AG10803 (cell line): ENCODE data around the gene SLC9A9.
A peak's percentile ranks its signal among the peaks of the same experiment; 100 is the strongest.

Experiments
- DNase-seq: peaks from one replicate; pipeline ENCODE4 v3.0.0; 2010; ENCODE audit warnings: low read depth
- H3K4me3 ChIP-seq: 2 replicates; pipeline ENCODE4 v1.5.1; 2011; ENCODE audit warnings: mild to moderate bottlenecking, low read length, control low read depth
- CTCF ChIP-seq: conservative IDR thresholded peaks from 2 replicates; pipeline ENCODE4 v1.5.1; 2011; ENCODE audit warnings: mild to moderate bottlenecking, low read length, control low read depth, inconsistent platforms

SLC9A9 gene

DNA sequence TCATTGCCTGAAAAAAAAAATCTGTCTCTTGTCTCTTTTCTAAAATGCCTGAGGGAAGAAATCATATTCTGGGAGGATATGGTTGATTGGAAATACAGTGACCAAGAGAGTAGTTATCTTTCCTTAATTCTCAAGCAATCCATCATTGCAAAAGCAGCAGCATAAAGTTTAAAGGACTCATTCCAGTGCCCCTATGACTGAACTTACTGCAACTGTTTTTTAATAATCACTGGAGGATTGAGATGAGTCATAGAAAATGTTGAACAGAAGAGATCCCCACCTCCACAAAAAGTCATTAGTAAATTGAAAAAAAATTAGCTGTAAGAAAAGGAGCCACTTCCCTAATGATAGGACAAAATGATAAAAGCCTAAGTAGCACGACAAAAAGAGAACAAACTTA, 121.5 kb downstream of the SLC9A9 start:
- TF ChIP-seq CTCF = no peak
- no peak overlapping the region for H3K4me3 ChIP-seq
- DNase-seq = no peak

DNA sequence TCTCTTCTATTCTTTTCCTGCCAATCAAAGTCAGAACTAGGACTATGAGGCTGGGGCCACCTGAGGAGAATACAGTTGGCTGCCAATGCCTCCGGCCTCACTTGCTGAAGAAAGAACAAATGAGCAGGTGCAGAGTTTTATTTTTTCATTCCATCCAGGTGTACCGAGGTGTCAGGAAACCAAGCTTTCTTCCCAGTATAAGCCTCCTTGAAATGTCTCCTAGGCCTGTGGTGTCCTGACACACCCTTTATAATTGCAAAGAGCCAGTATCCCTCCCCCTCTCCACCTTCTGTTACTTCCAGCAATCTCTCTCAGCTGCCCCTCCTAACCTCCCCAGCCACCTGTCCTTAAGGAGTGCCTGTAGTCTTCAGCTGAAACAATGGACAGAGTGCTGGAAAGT, 127.9 kb downstream of the SLC9A9 start:
- no peak overlapping the region for H3K4me3 ChIP-seq
- no peak for TF ChIP-seq CTCF
- DNase-seq = no peak

GRCh38 chr3:143718463-143718862, 129.8 kb downstream of the SLC9A9 start:
- no peak for DNase-seq
- TF ChIP-seq CTCF = no peak
- no peak overlapping the region for H3K4me3 ChIP-seq

DNA sequence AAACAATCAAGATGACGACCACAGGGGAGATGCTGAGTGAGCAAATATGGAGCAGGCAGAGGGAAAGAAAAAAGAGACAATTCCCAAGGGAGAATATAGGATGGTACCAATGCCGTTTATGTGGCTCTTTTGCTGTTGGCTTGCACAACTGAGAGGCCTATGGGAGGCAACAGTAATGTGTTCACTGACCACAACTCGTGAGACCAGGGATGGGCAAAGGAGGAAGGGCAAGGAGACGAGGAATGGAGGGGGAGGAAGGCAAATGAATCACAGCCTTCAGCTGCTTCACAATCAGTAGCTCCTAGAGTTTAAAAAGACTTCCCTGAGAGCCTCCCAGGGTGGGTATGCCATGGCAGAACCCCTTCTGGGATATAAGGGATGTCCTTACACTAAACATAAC, 131.5 kb downstream of the SLC9A9 start:
- H3K4me3 ChIP-seq = no peak overlapping the region
- no peak for DNase-seq
- TF ChIP-seq CTCF = no peak

GRCh38 chr3:143712522-143712921, 135.7 kb downstream of the SLC9A9 start:
- H3K4me3 ChIP-seq = no peak overlapping the region
- DNase-seq = no peak
- TF ChIP-seq CTCF = no peak

DNA sequence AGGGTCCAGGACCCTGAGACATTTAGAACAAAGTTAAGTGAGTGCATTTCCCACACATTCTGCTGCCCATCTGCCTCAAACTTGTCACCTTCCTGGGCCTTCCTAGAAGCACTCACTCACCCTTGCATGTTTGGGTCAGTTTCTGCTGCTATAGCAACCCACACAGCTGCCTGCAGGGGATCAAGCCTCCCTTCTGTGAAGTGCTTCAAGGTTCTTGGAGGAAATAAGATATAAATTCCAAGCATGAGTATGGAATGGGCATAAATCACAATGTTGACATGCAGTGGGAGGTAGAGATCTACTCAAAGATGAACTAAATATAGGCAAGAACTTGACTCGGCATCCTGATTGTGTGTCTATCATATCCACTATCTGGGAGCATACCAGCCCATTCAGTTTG, 140.4 kb downstream of the SLC9A9 start:
- no peak overlapping the region for H3K4me3 ChIP-seq
- no peak for TF ChIP-seq CTCF
- DNase-seq = peak; percentile 8

DNA sequence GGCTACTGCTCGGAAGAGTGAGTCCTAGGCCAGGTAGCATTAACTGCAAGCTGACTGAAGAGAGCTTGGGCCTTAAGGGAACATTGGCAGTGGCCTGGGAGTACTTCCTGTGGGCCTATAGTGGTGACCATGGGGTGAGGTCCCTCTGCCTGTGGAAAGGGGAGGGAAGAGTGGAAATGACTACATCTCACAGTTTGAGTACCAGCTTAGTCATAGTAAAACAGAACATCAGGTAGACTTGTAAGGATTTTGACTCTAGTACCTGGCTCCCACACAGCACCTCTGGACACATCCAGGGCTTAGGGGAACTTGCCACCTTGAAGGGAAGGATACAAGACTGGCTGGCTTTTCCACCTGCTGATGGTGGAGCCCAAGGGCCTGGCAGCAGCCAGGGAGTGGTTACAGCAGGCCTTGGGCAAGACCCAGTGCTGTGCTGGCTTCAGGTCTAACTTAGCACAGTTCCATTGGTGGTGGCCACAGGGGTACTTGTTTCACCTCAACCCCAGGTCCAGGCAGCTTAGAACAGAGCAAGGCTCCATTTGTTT, 147.8 kb downstream of the SLC9A9 start:
- no peak for TF ChIP-seq CTCF
- no peak for DNase-seq

More for the DNA sequence above, 147.8 kb downstream of the SLC9A9 start:
- no peak overlapping the region for H3K4me3 ChIP-seq
